Stimulated activated CD4-positive, alpha-beta T cell treated with anti-CD3 and anti-CD28 coated beads, TNF-alpha, amount 100 ng/mL, for 48 hours (primary cell): ENCODE results near the gene OR2B6.
"Not testable (repeated sequence)": the region's sequence is repeated elsewhere in the genome, so short reads cannot be mapped to it uniquely, and the experiment has no call there.

ENCODE experiments used
- DNase-seq, 3 donors: peaks; one replicate each; pipeline ENCODE4 v3.0.0-alpha.2; 2020; ENCODE audit warnings: low read depth in 3 of 3

OR2B6 gene

DNA sequence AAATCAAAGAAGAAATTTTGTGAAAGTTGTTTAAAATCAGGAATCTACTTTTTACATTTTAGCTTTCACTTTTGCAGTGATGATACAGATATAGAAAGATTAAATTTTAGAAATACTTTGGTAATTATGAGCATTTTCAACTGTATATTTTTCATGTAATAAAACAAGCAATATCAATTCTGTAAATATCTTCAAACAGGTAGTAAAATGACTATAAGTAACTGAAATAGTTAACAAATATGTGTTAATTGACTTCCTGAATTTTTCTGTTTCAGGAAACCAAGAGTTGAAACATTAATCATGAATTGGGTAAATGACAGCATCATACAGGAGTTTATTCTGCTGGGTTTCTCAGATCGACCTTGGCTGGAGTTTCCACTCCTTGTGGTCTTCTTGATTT lies at the start of gene OR2B6:
Gene OR2B6 (plus strand): TSS at position 301 of the 400 bp plus-strand sequence. CDS start 0 bp downstream, at position 301.
- DNase-seq = no peak

GRCh38 chr6:27908017-27908416 lies 49.0 kb upstream of the OR2B6 start:
- DNase-seq = no peak

DNA sequence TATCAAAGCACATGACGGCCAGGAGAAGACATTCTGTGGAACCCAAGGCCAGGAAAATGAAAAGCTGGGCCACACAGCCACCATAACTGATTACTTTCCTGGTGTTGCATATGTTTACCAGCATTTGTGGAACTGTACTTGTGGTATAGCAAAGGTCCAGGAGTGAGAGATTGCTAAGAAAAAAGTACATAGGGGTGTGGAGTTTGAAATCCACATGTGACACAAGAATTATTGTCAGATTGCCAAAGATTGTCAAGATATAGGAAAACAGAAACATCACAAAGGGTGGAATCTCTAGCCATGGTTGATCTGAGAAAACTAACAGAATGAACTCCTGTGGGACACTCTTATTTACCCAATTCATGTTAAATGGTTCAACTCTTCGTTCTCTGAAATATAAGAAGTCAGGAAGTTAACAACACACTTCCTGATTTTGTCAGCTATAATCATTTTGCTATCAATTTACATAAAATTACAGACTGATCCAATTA lies 45.0 kb upstream of the OR2B6 start, which contains the start of gene OR2B2:
Gene OR2B2 (minus strand): TSS at position 441 of the 491 bp plus-strand sequence. CDS start 77 bp downstream, at position 364.
- no peak for DNase-seq

DNA sequence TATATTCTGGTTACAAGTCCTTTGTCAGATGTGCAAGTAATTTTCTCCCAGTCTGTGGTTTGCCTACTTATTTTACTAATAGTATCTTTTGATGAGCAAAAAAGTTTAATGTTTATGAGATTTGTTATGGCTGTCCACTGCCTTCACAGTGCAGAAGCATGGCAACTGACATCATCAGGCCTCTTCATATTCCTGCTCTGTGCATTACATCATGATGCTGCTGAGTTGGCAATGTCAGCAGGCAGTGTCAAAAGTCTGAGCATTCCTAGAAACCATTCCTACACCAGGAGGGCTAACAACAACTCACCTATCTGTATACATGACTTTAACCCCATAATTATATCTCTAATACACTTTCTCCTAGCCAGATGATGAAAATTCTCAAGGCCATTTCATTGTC lies 34.1 kb upstream of the OR2B6 start:
- no peak for DNase-seq

GRCh38 chr6:27924179-27924578 lies 32.9 kb upstream of the OR2B6 start:
- no peak for DNase-seq

- not testable (repeated sequence) for DNase-seq
These were observed 29.0 kb upstream of the OR2B6 start for GRCh38 chr6:27928041-27928440.

- DNase-seq = not testable (repeated sequence)
These were observed 27.1 kb upstream of the OR2B6 start for GRCh38 chr6:27929930-27930329.

- no peak for DNase-seq
These were observed 25.8 kb upstream of the OR2B6 start for GRCh38 chr6:27931209-27931608.

- no peak for DNase-seq
These were observed 16.3 kb upstream of the OR2B6 start for GRCh38 chr6:27940766-27941165.

- DNase-seq = not testable (repeated sequence)
These were observed 14.0 kb upstream of the OR2B6 start for GRCh38 chr6:27943072-27943471.

DNA sequence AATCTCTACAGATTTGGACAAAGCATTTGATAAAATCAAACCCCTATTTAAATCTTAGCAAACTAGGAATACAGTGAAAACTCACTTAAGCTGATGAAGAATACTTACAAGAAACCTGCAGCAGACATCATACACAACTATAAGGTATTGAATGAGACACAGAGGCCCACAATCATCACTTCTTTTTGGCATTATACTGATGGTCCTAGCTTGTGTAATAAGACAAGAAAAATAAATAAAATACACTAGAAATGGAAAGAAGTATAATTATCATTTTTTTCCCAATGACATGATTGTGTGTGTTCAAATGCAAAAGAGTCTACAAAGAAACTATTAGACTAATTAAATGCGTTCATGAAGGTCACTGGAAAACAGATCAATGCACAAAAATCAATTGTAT lies 8.8 kb upstream of the OR2B6 start:
- DNase-seq = no peak

- DNase-seq = no peak
These were observed 6.0 kb upstream of the OR2B6 start for GRCh38 chr6:27951040-27951439.

DNA sequence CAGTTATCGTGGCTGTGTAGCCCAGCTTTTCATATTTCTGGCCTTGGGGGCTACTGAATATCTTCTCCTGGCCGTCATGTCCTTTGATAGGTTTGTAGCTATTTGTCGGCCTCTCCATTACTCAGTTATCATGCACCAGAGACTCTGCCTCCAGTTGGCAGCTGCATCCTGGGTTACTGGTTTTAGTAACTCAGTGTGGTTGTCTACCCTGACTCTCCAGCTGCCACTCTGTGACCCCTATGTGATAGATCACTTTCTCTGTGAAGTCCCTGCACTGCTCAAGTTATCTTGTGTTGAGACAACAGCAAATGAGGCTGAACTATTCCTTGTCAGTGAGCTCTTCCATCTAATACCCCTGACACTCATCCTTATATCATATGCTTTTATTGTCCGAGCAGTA lies 475 bp downstream of the OR2B6 start:
- DNase-seq = no peak

- DNase-seq = no peak
These were observed 5.5 kb downstream of the OR2B6 start for GRCh38 chr6:27962506-27962905.

DNA sequence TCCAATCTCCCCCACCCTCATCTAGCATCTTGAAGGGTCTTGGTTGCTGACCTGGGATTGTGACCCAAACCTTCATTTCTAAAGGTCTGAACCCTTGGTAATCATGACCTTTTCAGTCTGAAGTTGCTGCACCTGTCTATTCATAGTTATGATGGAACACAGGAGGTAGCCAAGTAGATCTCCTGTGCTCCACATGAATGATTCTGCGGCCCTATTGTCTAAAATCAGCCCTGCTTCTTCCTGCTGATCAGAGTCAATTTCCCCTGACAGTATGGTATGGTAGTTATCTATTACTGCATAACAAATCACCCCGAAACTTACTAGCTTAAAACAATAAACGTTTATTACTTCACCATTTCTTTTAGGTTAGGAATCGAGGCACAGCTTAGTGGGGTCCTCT lies 9.0 kb downstream of the OR2B6 start:
- no peak for DNase-seq

DNA sequence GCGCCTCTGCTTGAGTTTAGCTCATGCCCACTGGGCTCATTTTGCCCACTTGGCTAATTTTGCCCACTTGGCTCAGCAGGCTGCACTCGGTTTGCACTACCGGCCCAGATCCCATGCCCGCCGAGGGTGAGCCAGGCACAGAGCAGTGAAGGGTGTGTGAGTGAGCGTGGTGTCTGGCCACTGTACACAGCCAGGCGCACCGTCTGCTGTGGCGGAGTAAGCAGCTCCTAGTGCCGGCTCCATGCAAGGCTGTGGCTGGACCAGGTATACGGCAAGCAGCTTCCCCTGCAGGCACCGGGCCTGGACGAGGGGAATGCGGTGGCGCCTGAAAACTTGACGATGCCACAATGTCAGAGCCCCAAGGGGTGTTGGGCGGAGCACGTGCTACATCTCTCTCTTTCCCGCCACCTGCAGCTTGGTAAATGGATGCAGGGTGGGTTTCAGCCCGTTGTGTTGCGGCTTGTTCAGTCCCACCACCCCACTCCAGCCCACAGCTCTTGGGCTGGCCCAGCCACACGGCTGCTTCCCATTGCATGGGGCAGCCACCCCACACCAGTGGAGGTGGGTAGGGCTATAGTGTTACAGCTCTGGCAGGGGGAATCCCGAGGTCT lies 9.9 kb downstream of the OR2B6 start:
- DNase-seq = no peak

- no peak for DNase-seq
These were observed 13.4 kb downstream of the OR2B6 start for GRCh38 chr6:27970444-27970843.

DNA sequence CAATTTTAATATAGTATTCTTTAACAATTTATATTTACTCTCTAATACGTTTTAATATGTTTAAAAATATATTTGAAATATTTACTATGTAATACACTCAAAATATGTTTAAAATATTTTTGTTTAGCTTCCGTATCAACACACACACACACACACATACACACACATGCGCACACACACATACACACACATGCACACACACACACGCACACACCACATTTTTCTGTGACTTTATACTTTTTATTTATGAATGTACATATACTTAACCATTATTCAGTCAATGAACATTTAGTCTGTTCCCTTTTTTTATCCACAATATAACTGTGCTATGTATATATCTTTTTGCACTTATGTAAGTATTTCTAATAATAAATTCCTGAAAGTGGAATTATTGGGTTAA lies 15.7 kb downstream of the OR2B6 start:
- no peak for DNase-seq

DNA sequence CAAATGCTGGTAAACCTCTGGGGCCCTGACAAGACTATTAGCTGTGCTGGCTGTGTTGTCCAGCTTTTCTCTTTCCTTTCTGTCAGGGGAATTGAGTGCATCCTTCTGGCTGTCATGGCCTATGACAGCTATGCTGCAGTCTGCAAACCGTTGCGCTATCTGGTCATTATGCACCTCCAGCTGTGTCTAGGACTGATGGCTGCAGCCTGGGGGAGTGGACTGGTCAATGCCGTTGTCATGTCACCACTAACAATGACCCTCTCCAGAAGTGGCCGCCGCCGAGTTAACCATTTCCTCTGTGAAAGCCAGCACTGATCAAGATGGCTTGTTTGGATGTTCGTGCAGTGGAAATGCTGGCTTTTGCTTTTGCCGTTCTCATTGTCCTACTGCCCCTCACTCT lies 20.3 kb downstream of the OR2B6 start:
- no peak for DNase-seq

DNA sequence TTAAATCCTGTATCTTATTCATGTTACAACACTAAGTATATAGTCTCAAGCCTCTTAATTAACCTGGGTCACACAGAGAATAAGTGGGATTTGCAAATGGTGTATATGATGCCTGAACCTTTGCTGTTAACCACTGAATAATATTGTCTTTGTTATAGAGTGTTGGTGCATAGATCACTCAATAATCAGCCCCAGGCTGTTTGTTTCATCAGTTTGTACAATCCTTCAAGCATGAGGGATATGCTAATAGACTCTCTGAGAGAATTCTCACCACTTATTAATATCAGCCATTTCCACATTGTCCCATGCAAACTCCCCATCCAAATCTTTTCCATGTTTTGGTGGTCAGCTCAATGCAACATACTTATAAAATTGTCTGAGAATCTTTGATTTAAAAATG lies 21.7 kb downstream of the OR2B6 start:
- DNase-seq = no peak

DNA sequence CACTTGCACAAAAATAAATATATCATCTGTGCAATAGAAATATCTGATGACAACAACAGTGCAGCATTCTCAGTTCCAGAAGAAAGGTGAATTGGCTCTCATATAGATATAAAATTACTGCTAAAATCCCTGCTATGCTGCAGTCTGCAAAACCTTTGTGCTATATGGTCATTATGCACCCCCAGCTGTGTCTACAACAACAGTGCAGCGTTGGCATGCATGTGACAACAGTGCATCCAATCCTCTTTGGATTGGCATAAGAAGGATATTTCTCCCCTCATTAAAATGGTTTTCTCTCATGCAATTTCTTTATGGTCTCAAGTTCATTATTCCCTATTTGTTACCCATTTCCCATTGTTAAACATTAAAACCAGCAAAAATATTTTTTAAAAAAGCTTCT lies 23.1 kb downstream of the OR2B6 start:
- DNase-seq = no peak

- DNase-seq = no peak
These were observed 30.1 kb downstream of the OR2B6 start for GRCh38 chr6:27986928-27987725.

- DNase-seq = no peak
These were observed 37.6 kb downstream of the OR2B6 start for GRCh38 chr6:27994616-27995015.
